Tibial nerve (tissue), 3 donors: Measurements from ENCODE around the gene VWC2.

Experiments used
- POLR2A ChIP-seq, 2 donors: fragments of 450-650 bp; IDR thresholded peaks; one replicate each; pipeline ENCODE4 v1.6.1; 2017; ENCODE audit warnings: antibody characterized with exemption in 2 of 2, mild to moderate bottlenecking in 2 of 2, moderate library complexity in 2 of 2
- TF ChIP-seq, protein P1 (sequence below), 5 experiments: fragments of 200-600 bp in 3 of 5; fragments of 450-650 bp in 2 of 5; sonication (generic) in 3 of 5; IDR thresholded peaks; one replicate each; pipeline ENCODE4 v1.5.1; 2016 to 2019; ENCODE audit warnings: antibody characterized with exemption in 5 of 5, mild to moderate bottlenecking in 3 of 5, moderate library complexity in 2 of 5

DNA sequence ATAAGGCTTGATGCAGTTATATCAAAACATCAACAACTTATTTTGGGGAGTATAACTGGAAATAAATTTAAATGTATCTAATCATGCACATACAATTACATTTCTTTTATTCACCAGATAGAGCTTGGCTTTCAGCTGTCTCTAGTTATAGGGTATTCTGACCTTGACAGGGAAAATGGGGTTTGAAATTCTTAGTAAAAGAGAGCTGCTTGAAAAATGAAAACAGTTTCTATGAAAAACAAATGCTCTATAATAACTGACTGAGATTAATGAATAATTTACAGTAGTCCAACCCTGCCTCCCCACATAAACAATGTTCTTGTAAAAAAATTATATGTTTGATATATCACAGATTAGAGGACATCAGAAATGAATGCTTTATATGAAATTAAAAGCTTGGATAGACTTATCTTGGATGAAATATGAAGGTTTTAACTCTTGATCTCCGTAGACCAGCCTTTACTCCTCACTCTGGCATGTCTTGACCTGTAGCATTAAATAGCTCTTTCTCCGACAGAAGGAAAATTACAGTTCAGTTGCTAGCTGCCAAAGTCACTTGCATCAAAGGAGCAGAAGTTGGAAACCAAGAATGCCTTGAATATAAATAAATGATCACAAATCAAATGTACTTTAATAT lies 32.1 kb downstream of the VWC2 start:
- TF ChIP-seq, protein P1, sequence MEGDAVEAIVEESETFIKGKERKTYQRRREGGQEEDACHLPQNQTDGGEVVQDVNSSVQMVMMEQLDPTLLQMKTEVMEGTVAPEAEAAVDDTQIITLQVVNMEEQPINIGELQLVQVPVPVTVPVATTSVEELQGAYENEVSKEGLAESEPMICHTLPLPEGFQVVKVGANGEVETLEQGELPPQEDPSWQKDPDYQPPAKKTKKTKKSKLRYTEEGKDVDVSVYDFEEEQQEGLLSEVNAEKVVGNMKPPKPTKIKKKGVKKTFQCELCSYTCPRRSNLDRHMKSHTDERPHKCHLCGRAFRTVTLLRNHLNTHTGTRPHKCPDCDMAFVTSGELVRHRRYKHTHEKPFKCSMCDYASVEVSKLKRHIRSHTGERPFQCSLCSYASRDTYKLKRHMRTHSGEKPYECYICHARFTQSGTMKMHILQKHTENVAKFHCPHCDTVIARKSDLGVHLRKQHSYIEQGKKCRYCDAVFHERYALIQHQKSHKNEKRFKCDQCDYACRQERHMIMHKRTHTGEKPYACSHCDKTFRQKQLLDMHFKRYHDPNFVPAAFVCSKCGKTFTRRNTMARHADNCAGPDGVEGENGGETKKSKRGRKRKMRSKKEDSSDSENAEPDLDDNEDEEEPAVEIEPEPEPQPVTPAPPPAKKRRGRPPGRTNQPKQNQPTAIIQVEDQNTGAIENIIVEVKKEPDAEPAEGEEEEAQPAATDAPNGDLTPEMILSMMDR (IDR thresholded peaks at IDR 0.05) = no peak
- TF ChIP-seq POLR2A (IDR thresholded peaks at IDR 0.05) = no peak
